Measurements from ENCODE around the gene PPP1R7. TPM values are rescaled to one million over a fixed set of nuclear protein-coding genes. Genes with fewer than 3 reads are reported as not detected.

The PPP1R7 gene
- total RNA-seq, 2 experiments from 2014 or later: 36.4 to 38.2 TPM

DNA sequence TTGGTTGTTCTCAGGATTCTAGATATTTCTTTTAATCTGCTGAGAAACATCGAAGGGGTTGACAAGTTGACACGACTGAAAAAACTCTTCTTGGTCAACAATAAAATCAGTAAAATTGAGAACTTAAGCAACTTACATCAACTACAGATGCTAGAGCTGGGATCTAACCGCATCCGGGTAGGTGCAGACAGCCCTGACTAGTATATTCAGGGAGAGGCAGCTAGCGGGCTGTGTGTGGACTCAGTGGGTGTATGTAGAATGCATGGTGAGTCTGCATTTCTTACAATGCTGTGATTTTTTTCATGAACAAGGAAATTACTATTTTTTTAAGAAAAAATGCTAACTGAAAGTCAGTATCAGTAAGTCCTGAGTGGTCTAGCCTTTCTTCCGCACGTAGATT is 10.1 kb downstream of the PPP1R7 start:
- Histone ChIP-seq H3K36me3 (ENCODE audit: insufficient read depth, low read length) (peaks cover 70% of the 10 kb centered on the region), H3K27me3 (ENCODE audit: control insufficient read depth in 1 of 2, insufficient read depth in 2 of 2, low read length in 2 of 2) (no peaks in the 10 kb centered on the region), H3K9me3 (ENCODE audit: control insufficient read depth in 1 of 2, insufficient read depth in 1 of 2, low read length in 2 of 2) (no peaks in the 10 kb centered on the region), H3K4me1 (ENCODE audit: insufficient read depth, low read length) (peaks cover 7% of the 10 kb centered on the region), H3K27ac (ENCODE audit: low read depth in 1 of 2, low read length in 2 of 2) (no peak overlapping the region), H3K4me3 (ENCODE audit: low read length) (no peak overlapping the region)
- TF ChIP-seq, protein P1, sequence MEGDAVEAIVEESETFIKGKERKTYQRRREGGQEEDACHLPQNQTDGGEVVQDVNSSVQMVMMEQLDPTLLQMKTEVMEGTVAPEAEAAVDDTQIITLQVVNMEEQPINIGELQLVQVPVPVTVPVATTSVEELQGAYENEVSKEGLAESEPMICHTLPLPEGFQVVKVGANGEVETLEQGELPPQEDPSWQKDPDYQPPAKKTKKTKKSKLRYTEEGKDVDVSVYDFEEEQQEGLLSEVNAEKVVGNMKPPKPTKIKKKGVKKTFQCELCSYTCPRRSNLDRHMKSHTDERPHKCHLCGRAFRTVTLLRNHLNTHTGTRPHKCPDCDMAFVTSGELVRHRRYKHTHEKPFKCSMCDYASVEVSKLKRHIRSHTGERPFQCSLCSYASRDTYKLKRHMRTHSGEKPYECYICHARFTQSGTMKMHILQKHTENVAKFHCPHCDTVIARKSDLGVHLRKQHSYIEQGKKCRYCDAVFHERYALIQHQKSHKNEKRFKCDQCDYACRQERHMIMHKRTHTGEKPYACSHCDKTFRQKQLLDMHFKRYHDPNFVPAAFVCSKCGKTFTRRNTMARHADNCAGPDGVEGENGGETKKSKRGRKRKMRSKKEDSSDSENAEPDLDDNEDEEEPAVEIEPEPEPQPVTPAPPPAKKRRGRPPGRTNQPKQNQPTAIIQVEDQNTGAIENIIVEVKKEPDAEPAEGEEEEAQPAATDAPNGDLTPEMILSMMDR (IDR thresholded peaks at IDR 0.05): no peak
- Mint-ChIP-seq H3K27ac (no peak overlapping the region), H3K4me1 (ENCODE audit: low read depth) (peaks cover 9% of the 10 kb centered on the region), H3K9me3 (no peaks in the 10 kb centered on the region), H3K4me3 (no peak overlapping the region), H3K27me3 (no peaks in the 10 kb centered on the region), H3K36me3 (ENCODE audit: low read depth) (peaks cover 73% of the 10 kb centered on the region)
- ATAC-seq (ENCODE audit: poor library complexity): no peak
- CTCF ChIA-PET: no interaction called here
- intact Hi-C loops (cut with DNase I, micrococcal nuclease): loop anchor here in 1 of 2 experiments (1.0 kb wide), 1 partner anchor 30 kb away; no protein-coding TSS in a partner anchor
- DNase-seq: no peak
- POLR2A ChIA-PET: no interaction called here

DNA sequence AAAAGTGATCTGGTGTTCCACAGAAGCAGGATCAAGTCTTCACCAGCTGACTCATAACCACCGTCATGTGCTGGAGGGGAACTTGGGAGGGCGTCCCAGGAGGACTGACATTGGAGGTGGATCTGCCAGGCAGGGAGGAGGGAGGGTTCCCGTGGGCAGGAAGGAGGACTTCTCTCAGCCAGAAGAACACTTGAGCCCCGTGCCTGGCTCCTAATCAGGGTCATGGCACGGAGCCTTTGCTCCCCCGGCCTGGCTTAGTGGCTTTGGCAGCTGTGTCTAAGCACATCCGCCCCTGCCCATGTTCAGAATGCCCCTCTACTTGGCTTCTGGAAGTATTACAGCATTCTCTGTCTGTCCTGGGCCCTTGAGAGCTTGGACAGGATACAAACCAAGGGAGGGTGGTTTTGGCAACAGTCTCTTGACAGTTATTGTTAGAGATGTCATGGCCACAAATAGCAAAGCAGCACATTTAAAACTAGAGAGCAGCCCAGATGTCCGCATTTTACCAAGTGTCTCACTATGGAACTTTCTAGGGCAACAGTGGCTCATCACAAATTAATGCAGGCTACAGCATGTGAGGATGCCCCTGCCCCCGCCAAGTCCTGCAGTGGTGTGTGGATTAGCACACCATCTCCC is 11.5 kb downstream of the PPP1R7 start:
- CTCF ChIA-PET: no interaction called here
- POLR2A ChIA-PET: no interaction called here
- no peaks in the 10 kb centered on the region for H3K9me3 Mint-ChIP-seq
- H3K4me3 Mint-ChIP-seq: no peak overlapping the region
- no peak overlapping the region for H3K4me3 ChIP-seq (ENCODE audit: low read length)
- peaks cover 77% of the 10 kb centered on the region for H3K36me3 Mint-ChIP-seq (ENCODE audit: low read depth)
- ATAC-seq (ENCODE audit: poor library complexity) (no peak), DNase-seq (no peak)
- no peak overlapping the region for H3K27ac ChIP-seq (ENCODE audit: low read depth in 1 of 2, low read length in 2 of 2)
- peaks cover 6% of the 10 kb centered on the region for H3K4me1 Mint-ChIP-seq (ENCODE audit: low read depth)
- TF ChIP-seq, protein P1 (IDR thresholded peaks at IDR 0.05): no peak
- H3K36me3 ChIP-seq (ENCODE audit: insufficient read depth, low read length): peaks cover 77% of the 10 kb centered on the region
- intact Hi-C loops (cut with DNase I, micrococcal nuclease): no loop called here
- no peaks in the 10 kb centered on the region for H3K27me3 Mint-ChIP-seq
- H3K9me3 ChIP-seq (ENCODE audit: control insufficient read depth in 1 of 2, insufficient read depth in 1 of 2, low read length in 2 of 2): no peaks in the 10 kb centered on the region
- no peaks in the 10 kb centered on the region for H3K27me3 ChIP-seq (ENCODE audit: control insufficient read depth in 1 of 2, insufficient read depth in 2 of 2, low read length in 2 of 2)
- peaks cover 6% of the 10 kb centered on the region for H3K4me1 ChIP-seq (ENCODE audit: insufficient read depth, low read length)
- no peak overlapping the region for H3K27ac Mint-ChIP-seq

DNA sequence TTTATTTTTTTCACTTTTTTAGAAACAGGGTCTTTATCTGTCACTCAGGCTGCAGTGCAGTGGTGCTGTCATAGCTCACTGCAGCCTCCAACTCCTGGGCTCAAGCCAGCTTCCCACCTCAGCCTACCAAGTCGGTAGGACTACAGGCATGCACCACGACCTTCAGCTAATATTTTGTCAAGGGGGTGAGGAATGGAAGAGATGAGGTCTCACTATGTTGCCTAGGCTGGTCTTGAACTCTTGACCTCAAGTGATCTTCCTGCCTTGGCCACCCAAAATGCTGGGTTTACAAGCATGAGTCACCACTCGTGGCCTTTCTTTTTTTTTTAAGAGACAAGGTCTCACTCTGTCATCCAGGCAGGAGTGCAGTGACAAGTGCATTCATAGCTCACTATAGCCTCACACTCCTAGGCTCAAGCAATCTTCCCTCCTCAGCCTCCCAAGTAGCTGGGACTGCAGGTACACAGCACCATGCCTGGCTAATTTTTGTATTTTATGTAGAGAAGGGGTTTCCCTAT is 13.4 kb downstream of the PPP1R7 start:
- H3K36me3 ChIP-seq (ENCODE audit: insufficient read depth, low read length): peaks cover 77% of the 10 kb centered on the region
- Mint-ChIP-seq H3K27me3 (no peaks in the 10 kb centered on the region), H3K27ac (no peak overlapping the region), H3K4me1 (ENCODE audit: low read depth) (no peaks in the 10 kb centered on the region), H3K9me3 (no peaks in the 10 kb centered on the region), H3K36me3 (ENCODE audit: low read depth) (peaks cover 77% of the 10 kb centered on the region), H3K4me3 (no peak overlapping the region)
- TF ChIP-seq, protein P1 (IDR thresholded peaks at IDR 0.05): no peak
- H3K27me3 ChIP-seq (ENCODE audit: control insufficient read depth in 1 of 2, insufficient read depth in 2 of 2, low read length in 2 of 2): no peaks in the 10 kb centered on the region
- H3K27ac ChIP-seq (ENCODE audit: low read depth in 1 of 2, low read length in 2 of 2): no peak overlapping the region
- ChIA-PET POLR2A (interaction anchor here (1.4 kb wide), 1 partner anchor 151 kb away, joined by 3 read pairs; the partner anchor contains the start of gene HDLBP), CTCF (interaction anchor here (0.7 kb wide), 1 partner anchor 109 kb away, joined by 3 read pairs; no protein-coding TSS in a partner anchor)
- DNase-seq (no peak), ATAC-seq (ENCODE audit: poor library complexity) (no peak)
- no peaks in the 10 kb centered on the region for H3K9me3 ChIP-seq (ENCODE audit: control insufficient read depth in 1 of 2, insufficient read depth in 1 of 2, low read length in 2 of 2)
- H3K4me1 ChIP-seq (ENCODE audit: insufficient read depth, low read length): no peaks in the 10 kb centered on the region
- intact Hi-C loops (cut with DNase I, micrococcal nuclease): no loop called here
- H3K4me3 ChIP-seq (ENCODE audit: low read length): no peak overlapping the region

All from CD4-positive, alpha-beta T cell (primary cell).